Measurements from ENCODE around the gene CTPS1.

- TF ChIP-seq CTCF (IDR thresholded peaks at IDR 0.05; ENCODE audit: low read length) (no peak), EZH2 (optimal IDR thresholded peaks at IDR 0.05; ENCODE audit: low read depth, low read length) (no peak)
These were observed 5.7 kb downstream of the CTPS1 start for GRCh38 chr1:40985161-40985560.

Data from MM.1S (cell line).